GM12892 (cell line): ENCODE measurements around the gene EVL.

ENCODE experiments used
- POLR2A ChIP-seq: IDR thresholded peaks from 2 replicates; pipeline ENCODE4 v1.6.1; 2011; ENCODE audit warnings: low read depth, low read length, control low read depth
- POLR2AphosphoS5 ChIP-seq: IDR thresholded peaks from 2 replicates; pipeline ENCODE4 v1.6.1; 2011; ENCODE audit warnings: low read depth, low read length, control low read depth

GRCh38 chr14:100145682-100146464, 80.7 kb downstream of the EVL start:
- no peak; the same call in 1 of the 2 replicates for TF ChIP-seq POLR2A
- TF ChIP-seq POLR2AphosphoS5, result no peak
